Panc1 (cell line): Measurements from ENCODE around the gene PC.

Experiments
- CTCF ChIP-seq: fragments of 450-650 bp; IDR thresholded peaks from 2 replicates; pipeline ENCODE4 v1.5.1; 2017; ENCODE audit warnings: mild to moderate bottlenecking
- POLR2AphosphoS5 ChIP-seq: IDR thresholded peaks from 2 replicates; pipeline ENCODE4 v1.6.1; 2012; ENCODE audit warnings: mild to moderate bottlenecking, low read depth, low read length, moderate library complexity
- TCF7L2 ChIP-seq: IDR thresholded peaks from 2 replicates; pipeline ENCODE4 v1.6.1; 2011; ENCODE audit warnings: mild to moderate bottlenecking, low read depth, low read length, inconsistent platforms

DNA sequence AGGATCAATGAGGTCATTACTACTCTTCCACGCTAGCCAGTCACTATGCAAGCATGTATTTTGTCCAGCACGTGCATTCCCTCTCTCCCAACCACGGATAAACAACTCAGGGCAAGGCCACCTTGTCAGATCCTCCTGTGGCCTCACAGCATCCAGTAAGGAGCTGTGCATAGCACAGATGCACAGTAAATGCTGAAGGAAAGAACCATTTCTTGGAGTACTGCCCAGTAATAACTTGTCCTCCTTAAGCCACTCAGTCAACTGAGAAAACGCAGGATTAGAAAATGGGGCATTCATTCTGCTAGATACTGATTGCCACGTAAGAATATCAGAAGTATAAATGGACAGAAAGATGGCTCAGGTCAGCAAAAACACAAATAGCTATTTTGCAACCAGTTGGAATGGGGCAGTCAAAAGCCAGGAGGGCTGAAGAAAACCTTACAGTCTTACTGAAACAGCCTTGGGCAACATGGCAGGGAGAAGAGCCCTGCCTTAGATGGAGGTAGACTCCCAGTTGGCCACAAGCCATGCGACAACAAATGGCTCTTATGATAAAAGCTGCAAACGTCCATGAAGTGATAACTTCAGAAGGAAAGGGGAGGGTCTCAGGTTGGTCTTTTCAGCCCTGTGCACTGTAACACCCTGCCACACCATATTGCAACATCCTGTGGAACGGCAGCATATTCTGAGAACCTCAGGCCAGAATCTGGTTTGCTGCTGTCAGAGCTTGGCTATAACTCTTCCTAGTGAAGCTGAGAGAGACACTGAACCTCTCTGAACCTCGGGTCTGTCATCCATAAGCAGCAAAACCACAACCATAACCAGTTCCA lies 23.0 kb downstream of the PC start:
- TF ChIP-seq CTCF (no peak), TCF7L2 (no peak), POLR2AphosphoS5 (no peak)
